OCI-LY7 (cell line): Measurements from ENCODE around the gene FAM47E. TPM values are rescaled to one million over a fixed set of nuclear protein-coding genes. Genes with fewer than 3 reads are reported as not detected.

ENCODE experiments used
- BruUV-seq: library from RNA; stranded (reverse); fragments of 400-500 nt; replicated peaks from 2 replicates; lab custom pipeline; 2021; lab: Mats Ljungman, UMichigan
- CTCF ChIA-PET: fragments of 300-600 bp; sonication (Branson Sonifier 250); formaldehyde crosslinking; loops from one replicate; lab custom pipeline; 2022; ENCODE audit warnings: antibody characterized with exemption; ENCODE audit not compliant: unreplicated experiment; lab: Charles Lee
- POLR2A ChIA-PET: fragments of 300-600 bp; sonication (Branson Sonifier 250); formaldehyde crosslinking; loops from one replicate; lab custom pipeline; 2022; ENCODE audit warnings: antibody characterized with exemption; lab: Charles Lee
- DNase-seq: peaks from one replicate; pipeline ENCODE4 v3.0.0-alpha.2; 2015; ENCODE audit warnings: low spot score
- H2AFZ ChIP-seq: fragments of 200-600 bp; sonication (generic), shearing (Covaris generic); 2 replicates; pipeline ENCODE4 v1.6.1; 2014; ENCODE audit warnings: mild to moderate bottlenecking, antibody characterized with exemption, low read length, moderate library complexity
- H3K27ac ChIP-seq: fragments of 200-600 bp; sonication (generic); 2 replicates; pipeline ENCODE4 v1.5.1; 2014; ENCODE audit warnings: mixed run types, low read depth, mild to moderate bottlenecking, moderate library complexity, low read length, inconsistent platforms; ENCODE audit not compliant: poor library complexity, severe bottlenecking
- H3K36me3 ChIP-seq: fragments of 200-600 bp; sonication (generic); 2 replicates; pipeline ENCODE4 v1.6.1; 2014; ENCODE audit warnings: mild to moderate bottlenecking, antibody characterized with exemption, low read length, moderate library complexity, mixed read lengths; ENCODE audit not compliant: insufficient read depth
- H3K4me1 ChIP-seq: fragments of 200-600 bp; sonication (generic); 2 replicates; pipeline ENCODE4 v1.5.1; 2014; ENCODE audit warnings: mild to moderate bottlenecking, low read length; ENCODE audit not compliant: insufficient read depth, poor library complexity, severe bottlenecking
- H3K4me2 ChIP-seq: fragments of 200-600 bp; sonication (generic); 2 replicates; pipeline ENCODE4 v1.6.1; 2014; ENCODE audit warnings: mild to moderate bottlenecking, low read length
- H3K4me3 ChIP-seq: fragments of 200-600 bp; sonication (generic); 2 replicates; pipeline ENCODE4 v1.5.1; 2014; ENCODE audit warnings: mild to moderate bottlenecking, low read depth, low read length; ENCODE audit not compliant: poor library complexity, severe bottlenecking
- H3K79me2 ChIP-seq: fragments of 200-600 bp; sonication (generic); 2 replicates; pipeline ENCODE4 v1.6.1; 2016; ENCODE audit warnings: low read depth, mild to moderate bottlenecking, low read length, moderate library complexity, mixed read lengths; ENCODE audit not compliant: insufficient read depth
- H3K9me2 ChIP-seq: fragments of 200-600 bp; sonication (generic); 2 replicates; pipeline ENCODE4 v1.6.1; 2016; ENCODE audit warnings: mild to moderate bottlenecking, low read length, mixed read lengths; ENCODE audit not compliant: insufficient read depth
- H3K9me3 ChIP-seq: fragments of 200-600 bp; sonication (generic); 2 replicates; pipeline ENCODE4 v1.6.1; 2014; ENCODE audit warnings: mild to moderate bottlenecking, mixed run types, low read length, mixed read lengths
- H4K20me1 ChIP-seq: fragments of 200-600 bp; sonication (generic); 2 replicates; pipeline ENCODE4 v1.6.1; 2014; ENCODE audit warnings: mild to moderate bottlenecking, antibody characterized with exemption, low read length, moderate library complexity, mixed read lengths; ENCODE audit not compliant: insufficient read depth
- EZH2phosphoT487 ChIP-seq: fragments of 200-600 bp; sonication (generic); IDR thresholded peaks from 2 replicates; pipeline ENCODE4 v1.6.1; 2018; ENCODE audit warnings: low read depth, borderline replicate concordance, mild to moderate bottlenecking, mixed run types, antibody characterized with exemption, low read length, moderate library complexity, mixed read lengths
- intact Hi-C: fragments of 100-400 bp; cut with micrococcal nuclease; formaldehyde crosslinking; loops from one replicate; pipeline ENCODE4 v1.10.0; 2022; ENCODE audit not compliant: unreplicated experiment
- total RNA-seq, 2 experiments: library from RNA; depleted of rRNA in 1 of 2; stranded (reverse); fragments of >200 nt in 1 of 2; shearing (Covaris generic) in 1 of 2; gene quantifications; 2 replicates each; pipeline ENCODE4 v1.2.3, GENCODE V29; 2014 to 2022
- TF ChIP-seq, protein P1 (sequence below): fragments of 200-600 bp; sonication (generic); conservative IDR thresholded peaks from 2 replicates; pipeline ENCODE4 v1.5.1; 2014; ENCODE audit warnings: mild to moderate bottlenecking, antibody characterized with exemption, low read length, moderate library complexity, mixed read lengths

The FAM47E gene
- total RNA-seq, 2 experiments from 2014 or later, result not detected

DNA sequence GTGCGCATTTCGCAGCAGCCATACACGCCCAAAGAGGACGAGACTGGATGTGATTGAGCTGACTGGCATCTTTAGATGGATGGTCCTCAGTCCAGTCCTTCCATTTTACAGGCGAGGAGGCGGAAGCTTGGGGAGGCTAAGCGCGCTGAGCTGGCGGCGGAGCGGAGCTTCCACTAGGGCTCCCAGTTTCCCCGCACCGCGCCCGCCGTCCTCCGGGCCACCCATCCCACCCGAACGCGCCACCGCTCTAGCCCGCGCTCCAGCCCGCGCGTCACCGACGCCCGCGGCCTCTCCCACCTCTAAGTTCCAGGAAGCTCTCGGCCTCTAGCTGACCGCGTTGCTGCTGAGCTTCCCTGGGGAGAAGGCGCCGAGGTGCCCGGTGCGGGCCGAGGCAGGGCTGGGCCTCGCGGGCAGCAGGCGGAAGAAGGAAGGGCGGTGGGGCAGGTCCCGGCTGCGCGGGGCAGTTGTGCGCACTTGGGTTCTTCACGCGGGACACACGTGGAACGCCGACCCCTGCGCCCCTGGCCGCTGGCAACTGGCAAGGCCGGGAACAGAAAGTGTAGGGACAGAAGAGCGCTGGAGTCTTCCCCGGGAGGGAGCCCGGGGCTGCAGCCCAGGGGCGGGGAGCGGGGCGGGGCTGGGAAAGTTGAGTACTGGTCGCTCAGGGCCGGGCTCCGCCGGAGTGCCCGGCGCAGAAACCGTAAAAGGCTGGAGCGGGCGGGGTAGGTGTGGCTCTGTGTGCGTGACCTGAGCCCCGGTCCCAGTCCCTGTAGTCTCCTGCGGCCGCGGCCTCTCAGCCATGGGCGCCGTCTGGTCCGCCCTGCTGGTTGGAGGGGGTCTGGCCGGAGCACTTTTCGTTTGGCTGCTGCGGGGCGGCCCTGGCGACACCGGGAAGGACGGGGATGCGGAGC is 54.7 kb downstream of the FAM47E start, which contains the start of gene STBD1:
Gene STBD1 (plus strand): TSS at position 763 of the 911 bp plus-strand sequence. CDS start 37 bp downstream, at position 800.
- Histone ChIP-seq H3K4me1 (no peaks in the 10 kb centered on the region), H3K36me3 (no peaks in the 10 kb centered on the region), H3K4me2 (no peak within 1 kb of the TSS), H3K9me3 (no peaks in the 10 kb centered on the region), H3K4me3 (no peak within 1 kb of the TSS), H3K79me2 (no peaks in the 10 kb centered on the region), H3K9me2 (no peaks in the 10 kb centered on the region), H3K27ac (no peak within 1 kb of the TSS), H4K20me1 (no peaks in the 10 kb centered on the region), H2AFZ (no peak within 1 kb of the TSS)
- intact Hi-C loops, result no loop called here
- ChIA-PET POLR2A (interaction anchor here (0.6 kb wide), 1 partner anchor 195 kb away, joined by 3 read pairs; no protein-coding TSS in a partner anchor), CTCF (interaction anchor here (0.6 kb wide), 1 partner anchor 582 kb away, joined by 4 read pairs; the partner anchor contains the start of gene USO1)
- DNase-seq, result no peak
- TF ChIP-seq EZH2phosphoT487, result no peak
- TF ChIP-seq, protein P1, sequence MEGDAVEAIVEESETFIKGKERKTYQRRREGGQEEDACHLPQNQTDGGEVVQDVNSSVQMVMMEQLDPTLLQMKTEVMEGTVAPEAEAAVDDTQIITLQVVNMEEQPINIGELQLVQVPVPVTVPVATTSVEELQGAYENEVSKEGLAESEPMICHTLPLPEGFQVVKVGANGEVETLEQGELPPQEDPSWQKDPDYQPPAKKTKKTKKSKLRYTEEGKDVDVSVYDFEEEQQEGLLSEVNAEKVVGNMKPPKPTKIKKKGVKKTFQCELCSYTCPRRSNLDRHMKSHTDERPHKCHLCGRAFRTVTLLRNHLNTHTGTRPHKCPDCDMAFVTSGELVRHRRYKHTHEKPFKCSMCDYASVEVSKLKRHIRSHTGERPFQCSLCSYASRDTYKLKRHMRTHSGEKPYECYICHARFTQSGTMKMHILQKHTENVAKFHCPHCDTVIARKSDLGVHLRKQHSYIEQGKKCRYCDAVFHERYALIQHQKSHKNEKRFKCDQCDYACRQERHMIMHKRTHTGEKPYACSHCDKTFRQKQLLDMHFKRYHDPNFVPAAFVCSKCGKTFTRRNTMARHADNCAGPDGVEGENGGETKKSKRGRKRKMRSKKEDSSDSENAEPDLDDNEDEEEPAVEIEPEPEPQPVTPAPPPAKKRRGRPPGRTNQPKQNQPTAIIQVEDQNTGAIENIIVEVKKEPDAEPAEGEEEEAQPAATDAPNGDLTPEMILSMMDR, result no peak
- no TSS peak for BruUV-seq

DNA sequence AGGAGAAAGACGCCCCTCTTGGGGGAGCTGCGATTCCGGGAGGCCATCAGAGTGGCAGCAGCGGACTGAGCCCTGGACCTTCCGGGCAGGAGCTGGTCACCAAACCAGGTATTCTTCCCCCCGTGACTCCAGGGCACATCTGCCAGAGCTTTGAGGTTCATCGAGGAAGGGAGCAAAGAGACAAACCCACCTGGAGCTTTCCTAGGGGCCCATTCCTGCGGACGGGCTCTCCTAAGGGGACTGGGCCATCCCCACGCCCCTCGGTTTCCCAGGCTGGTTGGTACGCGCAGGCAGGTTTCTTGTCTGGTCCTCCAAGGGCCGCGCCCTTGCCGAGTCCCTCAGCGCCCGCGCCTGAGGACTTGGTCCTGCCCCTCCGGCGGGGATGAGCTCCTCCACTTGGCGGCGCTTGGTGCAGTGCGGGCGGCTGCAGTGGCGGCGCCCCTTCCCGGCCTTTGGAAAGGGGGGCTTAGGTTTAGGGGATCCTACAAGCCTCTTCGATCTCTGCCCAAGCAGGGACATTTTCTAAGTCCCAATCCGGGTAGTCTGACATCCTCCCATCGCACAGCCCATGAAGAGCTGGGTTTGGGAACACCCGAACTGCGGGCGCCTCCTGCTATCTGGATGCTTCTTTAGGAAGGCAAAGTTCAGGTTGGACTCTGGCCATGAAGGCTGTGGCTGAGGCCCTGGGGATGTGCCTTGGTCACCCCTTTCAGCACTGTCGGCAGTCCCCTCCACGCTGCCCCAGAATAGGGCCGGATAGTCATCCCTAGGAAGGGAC is 55.5 kb downstream of the FAM47E start:
- no peak for DNase-seq

More for the DNA sequence above, 55.5 kb downstream of the FAM47E start:
- BruUV-seq, result no TSS peak
- Histone ChIP-seq H3K4me1 (no peaks in the 10 kb centered on the region), H3K79me2 (no peaks in the 10 kb centered on the region), H4K20me1 (no peaks in the 10 kb centered on the region), H3K9me3 (no peaks in the 10 kb centered on the region), H3K27ac (no peak overlapping the region), H2AFZ (no peak overlapping the region), H3K9me2 (no peaks in the 10 kb centered on the region), H3K4me2 (no peak overlapping the region), H3K36me3 (no peaks in the 10 kb centered on the region), H3K4me3 (no peak overlapping the region)
- intact Hi-C loops, result no loop called here
- POLR2A ChIA-PET, result interaction anchor here (0.6 to 1.0 kb wide), 2 partner anchors 123 to 194 kb away, joined by 3 read pairs; no protein-coding TSS in a partner anchor
- CTCF ChIA-PET, result interaction anchor here (0.6 kb wide), 1 partner anchor 582 kb away, joined by 4 read pairs; the partner anchor contains the start of gene USO1
- no peak for TF ChIP-seq EZH2phosphoT487
- TF ChIP-seq, protein P1, result no peak
